Adrenal gland (tissue), 12 donors: ENCODE measurements around the gene BST2. TPM values are rescaled to one million over a fixed set of nuclear protein-coding genes. Genes with fewer than 3 reads are reported as not detected.

ENCODE experiments used
- DNase-seq, 7 donors: peaks; one replicate each; pipeline ENCODE4 v3.0.0-alpha.2; 2019 to 2020
- H3K27ac ChIP-seq, 5 donors: fragments of 200-600 bp; sonication (generic) in 4 of 5; 1 replicate in 3 of 5; 2 replicates in 2 of 5; pipeline versions ENCODE4 v1.5.1 to v1.8.0; 2016 to 2020; ENCODE audit warnings: mild to moderate bottlenecking in 1 of 5
- H3K27me3 ChIP-seq: fragments of 200-600 bp; 2 replicates; pipeline ENCODE4 v1.8.0; 2021
- H3K36me3 ChIP-seq, 2 donors: fragments of 200-600 bp; replicated peaks in 1 of 2; 1 replicate in 1 of 2; 2 replicates in 1 of 2; pipeline versions ENCODE4 v1.5.1 to v1.8.0; 2018 to 2022
- H3K4me1 ChIP-seq, 2 donors: fragments of 200-600 bp; replicated peaks in 1 of 2; 1 replicate in 1 of 2; 2 replicates in 1 of 2; pipeline versions ENCODE4 v1.5.1 to v1.8.0; 2018 to 2021
- H3K4me3 ChIP-seq, 4 donors: fragments of 200-600 bp; sonication (generic) in 3 of 4; one replicate each; pipeline ENCODE4 v1.5.1; 2016 to 2018
- H3K9me3 ChIP-seq, 3 donors: fragments of 200-600 bp; sonication (generic) in 1 of 3; replicated peaks in 1 of 3; 1 replicate in 2 of 3; 2 replicates in 1 of 3; pipeline versions ENCODE4 v1.5.1 to v1.8.0; 2016 to 2021
- POLR2A ChIP-seq, 2 donors: fragments of 450-650 bp; IDR thresholded peaks; one replicate each; pipeline ENCODE4 v1.6.1; 2017; ENCODE audit warnings: antibody characterized with exemption in 2 of 2, mild to moderate bottlenecking in 2 of 2, moderate library complexity in 1 of 2
- WGBS, 4 donors: extraction: QIAGEN DNeasy Blood & Tissue Kit in 2 of 4; methylation state at CpG; one replicate each; pipeline versions ENCODE4 v1.1.5 to v1.1.7; 2013 to 2017; 5-methylcytosine and 5-hydroxymethylcytosine counted together
- intact Hi-C, 2 donors: fragments of 100-400 bp; cut with DNase I; formaldehyde crosslinking; loops; one replicate each; pipeline versions ENCODE4 v1.14.1 to v1.15.0; 2022 to 2023
- polyA plus RNA-seq, 3 donors: library from polyadenylated mRNA; stranded (reverse); fragments of 200-250 nt in 2 of 3; fragments of 350-450 nt in 1 of 3; fragmentation: Illumina TruSeq in 1 of 3; extraction: RNeasy Lipid Tissue Mini Kit (QIAGEN cat#74804) in 1 of 3; gene quantifications; one replicate each; pipeline ENCODE4 v1.2.3, GENCODE V29; 2013 to 2014
- total RNA-seq, 9 donors: library from RNA; depleted of rRNA in 4 of 9; stranded (reverse); fragments of >200 nt in 4 of 9; fragments of 120-200 nt in 1 of 9; fragmentation: NEBNext Ultra II Directional in 1 of 9; extraction: Animal tissue kit (Norgen Biotek cat#: 25700) in 1 of 9; gene quantifications; one replicate each; pipeline versions ENCODE4 v1.1.0 to v1.2.4, GENCODE V29; 2013 to 2023
- TF ChIP-seq, protein P1 (sequence below), 6 experiments: fragments of 450-650 bp in 4 of 6; fragments of 200-600 bp in 2 of 6; sonication (generic) in 1 of 6; IDR thresholded peaks; 1 replicate in 5 of 6; 2 replicates in 1 of 6; pipeline versions ENCODE4 v1.5.1 to v1.8.0; 2016 to 2021; ENCODE audit warnings: antibody characterized with exemption in 6 of 6, mild to moderate bottlenecking in 2 of 6, moderate library complexity in 1 of 6
- donor health status: healthy with polysubstance abuse.
- donor health status: Bipolar disorder and iron deficiency.
- donor health status: DM: yes; HTN: yes; CAD: no.
- donor health status: DM: no; HTN: no; CAD: no.
- donor health status: DM: no; HTN: no; CAD: no.
- donor health status: DM: yes; HTN: yes; CAD: no.

The BST2 gene
- total and polyA plus RNA-seq, 12 donors = 146 to 940 (median 588) TPM

DNA sequence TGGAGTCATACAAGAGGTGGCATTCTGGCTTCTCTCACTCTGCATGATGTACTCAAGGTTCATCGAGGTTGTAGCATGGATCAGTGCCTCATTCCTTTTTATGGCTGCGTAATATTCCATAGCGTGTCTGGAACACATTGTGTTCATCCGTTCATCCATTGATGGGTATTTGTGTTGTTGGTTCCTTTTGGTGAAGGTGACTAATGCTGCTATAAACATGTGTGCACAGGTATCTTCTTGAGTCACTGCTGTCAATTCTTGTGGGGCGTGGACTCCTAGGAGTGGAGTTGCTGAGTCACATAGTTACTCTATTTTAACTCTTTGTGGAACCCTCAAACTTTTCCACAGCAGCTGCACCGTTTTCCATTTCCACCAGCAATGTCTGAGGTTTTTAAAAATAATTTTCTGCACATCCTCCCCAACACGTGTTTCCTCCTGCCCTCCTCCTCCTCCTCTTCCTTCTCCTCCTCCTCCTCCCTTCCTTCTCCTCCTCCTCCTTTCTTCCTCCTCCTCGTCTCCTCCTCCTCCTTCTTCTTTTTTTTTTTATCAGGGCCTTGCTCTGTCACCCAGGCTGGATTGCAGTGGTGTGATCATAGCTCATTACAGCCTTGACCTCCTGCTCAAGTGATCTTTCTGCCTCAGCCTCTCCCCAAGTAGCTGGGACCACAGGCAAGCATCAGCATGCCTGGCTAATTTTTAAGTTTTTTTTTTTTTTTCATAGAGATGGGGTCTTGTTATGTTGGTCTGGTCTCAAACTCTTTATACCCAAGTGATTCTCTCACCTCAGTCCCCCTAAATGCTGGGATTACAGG, 45.0 kb upstream of the BST2 start:
- Histone ChIP-seq H3K36me3 (no peaks in the 10 kb centered on the region), H3K4me1 (peaks cover 0 to 3% of the 10 kb centered on the region in 2 donors), H3K9me3 (no peaks in the 10 kb centered on the region), H3K4me3 (no peak overlapping the region), H3K27me3 (peaks cover 5% of the 10 kb centered on the region), H3K27ac (peak overlapping the region in 1 of 5 donors; percentile 4)
- TF ChIP-seq, protein P1, sequence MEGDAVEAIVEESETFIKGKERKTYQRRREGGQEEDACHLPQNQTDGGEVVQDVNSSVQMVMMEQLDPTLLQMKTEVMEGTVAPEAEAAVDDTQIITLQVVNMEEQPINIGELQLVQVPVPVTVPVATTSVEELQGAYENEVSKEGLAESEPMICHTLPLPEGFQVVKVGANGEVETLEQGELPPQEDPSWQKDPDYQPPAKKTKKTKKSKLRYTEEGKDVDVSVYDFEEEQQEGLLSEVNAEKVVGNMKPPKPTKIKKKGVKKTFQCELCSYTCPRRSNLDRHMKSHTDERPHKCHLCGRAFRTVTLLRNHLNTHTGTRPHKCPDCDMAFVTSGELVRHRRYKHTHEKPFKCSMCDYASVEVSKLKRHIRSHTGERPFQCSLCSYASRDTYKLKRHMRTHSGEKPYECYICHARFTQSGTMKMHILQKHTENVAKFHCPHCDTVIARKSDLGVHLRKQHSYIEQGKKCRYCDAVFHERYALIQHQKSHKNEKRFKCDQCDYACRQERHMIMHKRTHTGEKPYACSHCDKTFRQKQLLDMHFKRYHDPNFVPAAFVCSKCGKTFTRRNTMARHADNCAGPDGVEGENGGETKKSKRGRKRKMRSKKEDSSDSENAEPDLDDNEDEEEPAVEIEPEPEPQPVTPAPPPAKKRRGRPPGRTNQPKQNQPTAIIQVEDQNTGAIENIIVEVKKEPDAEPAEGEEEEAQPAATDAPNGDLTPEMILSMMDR (IDR thresholded peaks at IDR 0.05) = no peak
- TF ChIP-seq POLR2A (IDR thresholded peaks at IDR 0.05) = no peak
- DNase-seq = peak in 4 of 7 donors; percentile 39 to 46 (median 42)
- intact Hi-C loops = no loop called here
- 43 to 50% (median 44%) methylated on average over 8 of the region's 8 CpGs for WGBS, 4 donors

- TF ChIP-seq, protein P1 (IDR thresholded peaks at IDR 0.05) = peak; percentile 26 to 58 (median 41)
- peak in 1 of 2 donors; percentile 19 for TF ChIP-seq POLR2A (IDR thresholded peaks at IDR 0.05)
- peak; percentile 56 to 76 (median 62) for DNase-seq
- H3K4me1 ChIP-seq = peaks cover 0 to 3% of the 10 kb centered on the region in 2 donors
- no peaks in the 10 kb centered on the region for H3K9me3 ChIP-seq
- WGBS, 4 donors = 0 to 5% (median 3%) methylated on average over 11 to 80 of the region's 81 CpGs
- H3K27me3 ChIP-seq = no peaks in the 10 kb centered on the region
- peak within 1 kb of the TSS in 3 of 4 donors; percentile 18 to 70 (median 51) for H3K4me3 ChIP-seq
- H3K36me3 ChIP-seq = no peaks in the 10 kb centered on the region
- peak within 1 kb of the TSS in 3 of 5 donors; percentile 26 to 70 (median 70) for H3K27ac ChIP-seq
- intact Hi-C loops = loop anchor here in 1 of 2 donors (10.0 kb wide), 1 partner anchor 326 kb away; no protein-coding TSS in a partner anchor
Measured at GRCh38 chr19:17448131-17448967, 42.9 kb upstream of the BST2 start, which contains the start of gene TMEM221. TMEM221 (minus strand) TSS chr19:17448668; CDS start chr19:17448462, 206 bp downstream.

GRCh38 chr19:17447704-17448130, 42.3 kb upstream of the BST2 start:
- peaks cover 0 to 3% of the 10 kb centered on the region in 2 donors for H3K4me1 ChIP-seq
- intact Hi-C loops = loop anchor here in 1 of 2 donors (10.0 kb wide), 1 partner anchor 327 kb away; no protein-coding TSS in a partner anchor
- peak overlapping the region in 3 of 5 donors; percentile 26 to 70 (median 70) for H3K27ac ChIP-seq
- H3K36me3 ChIP-seq = no peaks in the 10 kb centered on the region
- H3K4me3 ChIP-seq = peak overlapping the region in 2 of 4 donors; percentile 51 to 70
- TF ChIP-seq, protein P1 (IDR thresholded peaks at IDR 0.05) = no peak
- TF ChIP-seq POLR2A (IDR thresholded peaks at IDR 0.05) = no peak
- H3K9me3 ChIP-seq = no peaks in the 10 kb centered on the region
- 28 to 37% (median 33%) methylated on average over 5 of the region's 5 CpGs for WGBS, 4 donors
- no peaks in the 10 kb centered on the region for H3K27me3 ChIP-seq
- no peak for DNase-seq
